ENCODE measurements around the gene MOB1B.

- no peak for TF ChIP-seq YY1 (IDR thresholded peaks at IDR 0.05; ENCODE audit: insufficient read depth, insufficient read length)
- TF ChIP-seq ZNF274 (IDR thresholded peaks at IDR 0.05; ENCODE audit: low read depth, low read length) = no peak
These were observed 93.8 kb downstream of the MOB1B start for GRCh38 chr4:70996018-70996360.

All from NT2/D1 (cell line).